HepG2 (cell line): ENCODE measurements around the gene PDSS2. TPM values are rescaled to one million over a fixed set of nuclear protein-coding genes. Genes with fewer than 3 reads are reported as not detected.
A peak's percentile ranks its signal among the peaks of the same experiment; 100 is the strongest.

Experiments used
- ADNP ChIP-seq: sonication (generic); formaldehyde crosslinking; IDR thresholded peaks from 2 replicates; pipeline ENCODE4 v1.4.0; 2020; ENCODE audit warnings: missing genetic modification reagents
- ASH2L ChIP-seq: fragments of 300-600, 200-600 bp; sonication (generic); IDR thresholded peaks from 2 replicates; pipeline ENCODE4 v1.7.0; 2017; ENCODE audit warnings: low read depth, mild to moderate bottlenecking, moderate library complexity, mixed read lengths, low read length; ENCODE audit not compliant: insufficient read length
- ATF6 ChIP-seq: sonication (generic); formaldehyde crosslinking; conservative IDR thresholded peaks from 2 replicates; pipeline ENCODE4 v1.4.0; 2020; ENCODE audit warnings: missing genetic modification reagents
- CENPBD1 ChIP-seq: sonication (generic); formaldehyde crosslinking; IDR thresholded peaks from 2 replicates; pipeline ENCODE4 v1.8.0; 2022; ENCODE audit warnings: missing genetic modification reagents, low read depth, mild to moderate bottlenecking, borderline replicate concordance
- CREBL2 ChIP-seq: sonication (generic); formaldehyde crosslinking; IDR thresholded peaks from 2 replicates; pipeline ENCODE4 v1.8.1; 2023; ENCODE audit warnings: missing genetic modification reagents, mild to moderate bottlenecking, borderline replicate concordance
- GTF3A ChIP-seq: sonication (generic); formaldehyde crosslinking; conservative IDR thresholded peaks from 2 replicates; pipeline ENCODE4 v1.4.0; 2020; ENCODE audit warnings: mild to moderate bottlenecking, missing genetic modification reagents
- HNRNPUL1 ChIP-seq: fragments of 200-400 bp; formaldehyde crosslinking; IDR thresholded peaks from 2 replicates; pipeline ENCODE4 v1.6.1; 2017; ENCODE audit warnings: low read depth, mild to moderate bottlenecking, low read length, moderate library complexity
- KDM5A ChIP-seq: fragments of 200-600 bp; sonication (generic); IDR thresholded peaks from 2 replicates; pipeline ENCODE4 v1.7.0; 2018; ENCODE audit warnings: antibody characterized with exemption, mild to moderate bottlenecking, low read length, borderline replicate concordance
- PLSCR1 ChIP-seq: sonication (generic); formaldehyde crosslinking; IDR thresholded peaks from 2 replicates; pipeline ENCODE4 v1.5.0; 2020; ENCODE audit warnings: missing genetic modification reagents, mild to moderate bottlenecking, borderline replicate concordance
- RARA ChIP-seq: IDR thresholded peaks from 2 replicates; pipeline ENCODE4 v1.6.1; 2016; ENCODE audit warnings: missing genetic modification reagents, missing compliant biosample characterization
- TEF ChIP-seq: sonication (generic); formaldehyde crosslinking; IDR thresholded peaks from 2 replicates; pipeline ENCODE4 v1.5.0; 2020; ENCODE audit warnings: missing genetic modification reagents
- ZC3H13 ChIP-seq: sonication (generic); formaldehyde crosslinking; IDR thresholded peaks from 2 replicates; pipeline ENCODE4 v1.8.1; 2023; ENCODE audit warnings: mild to moderate bottlenecking, missing genetic modification reagents, moderate library complexity
- ZNF18 ChIP-seq: sonication (generic); formaldehyde crosslinking; IDR thresholded peaks from 2 replicates; pipeline ENCODE4 v1.8.0; 2022; ENCODE audit warnings: mild to moderate bottlenecking, missing genetic modification reagents; ENCODE audit not compliant: insufficient replicate concordance
- ZNF230 ChIP-seq: sonication (generic); formaldehyde crosslinking; IDR thresholded peaks from 2 replicates; pipeline ENCODE4 v1.4.0; 2020; ENCODE audit warnings: mild to moderate bottlenecking, missing genetic modification reagents
- ZNF281 ChIP-seq: sonication (generic); formaldehyde crosslinking; IDR thresholded peaks from 2 replicates; pipeline ENCODE4 v1.4.0; 2020; ENCODE audit warnings: missing genetic modification reagents, borderline replicate concordance
- ZNF383 ChIP-seq: sonication (generic); formaldehyde crosslinking; IDR thresholded peaks from 2 replicates; pipeline ENCODE4 v1.4.0; 2020; ENCODE audit warnings: missing genetic modification reagents, mild to moderate bottlenecking, borderline replicate concordance
- ZNF496 ChIP-seq: sonication (generic); formaldehyde crosslinking; IDR thresholded peaks from 2 replicates; pipeline ENCODE4 v1.8.1; 2023; ENCODE audit warnings: mild to moderate bottlenecking, moderate library complexity, missing genetic modification reagents; ENCODE audit not compliant: insufficient replicate concordance
- ZNF670 ChIP-seq: sonication (generic); formaldehyde crosslinking; IDR thresholded peaks from 2 replicates; pipeline ENCODE4 v1.8.0; 2022; ENCODE audit warnings: mild to moderate bottlenecking, missing genetic modification reagents, borderline replicate concordance
- ZNF713 ChIP-seq: sonication (generic); formaldehyde crosslinking; IDR thresholded peaks from 2 replicates; pipeline ENCODE4 v1.4.0; 2020; ENCODE audit warnings: mild to moderate bottlenecking, missing genetic modification reagents
- polyA plus RNA-seq, 8 experiments: library from polyadenylated mRNA; depleted of rRNA in 3 of 8; stranded (reverse) in 7 of 8; unstranded in 1 of 8; fragments of >200 nt; fragmentation: Illumina TruSeq in 4 of 8; extraction: Trizol in 4 of 8; gene quantifications; 2 replicates each; pipeline versions ENCODE4 v1.2.1 to v1.2.3, GENCODE V29; 2011 to 2016; ENCODE audit warnings: low read depth in 4 of 8, missing spikeins in 1 of 8, mixed read lengths in 1 of 8; ENCODE audit not compliant: insufficient read depth in 1 of 8
- total RNA-seq, 5 experiments: library from RNA; depleted of rRNA; stranded (reverse); fragments of >200 nt; fragmentation: Illumina TruSeq; extraction: Trizol; gene quantifications; 2 replicates each; pipeline ENCODE4 v1.2.3, GENCODE V29; 2016; ENCODE audit warnings: low read depth in 1 of 5

The PDSS2 gene
- total and polyA plus RNA-seq, 2 of the 13 experiments (the other 11 are each of a cell fraction or from before 2014, with no cell fraction given), result 16.2 to 17.0 TPM

GRCh38 chr6:107115695-107116327 is 343.6 kb downstream of the PDSS2 start (continued):
- TF ChIP-seq ZNF230 (CRISPR knock-in tag) (0 out of 2 replicates have a peak, but pooled peaks have one; percentile 20), ZNF18 (peak; percentile 30), CENPBD1 (CRISPR knock-in tag) (no peak; the same call in 1 of the 2 replicates), ZNF670 (CRISPR knock-in tag) (no peak), KDM5A (no peak), RARA (no peak), TEF (CRISPR knock-in tag) (no peak), ZNF281 (CRISPR knock-in tag) (no peak), ZNF713 (CRISPR knock-in tag) (no peak), CREBL2 (CRISPR knock-in tag) (no peak), ADNP (no peak), GTF3A (CRISPR knock-in tag) (no peak; the same call in 1 of the 2 replicates), HNRNPUL1 (no peak), ASH2L (peak; percentile 63), PLSCR1 (no peak), ATF6 (CRISPR knock-in tag) (no peak), ZNF383 (CRISPR knock-in tag) (no peak), ZNF496 (CRISPR knock-in tag) (no peak), ZC3H13 (CRISPR knock-in tag) (no peak)
